Loucy (cell line): ENCODE data around the gene SNX24.

Source experiments
- H2AFZ ChIP-seq: fragments of 200-600 bp; sonication (generic); 2 replicates; pipeline ENCODE4 v1.6.0; 2016; ENCODE audit warnings: antibody characterized with exemption, mild to moderate bottlenecking, low read length, moderate library complexity
- H3F3A ChIP-seq: fragments of 200-600 bp; 2 replicates; pipeline ENCODE4 v1.6.0; 2016; ENCODE audit warnings: antibody characterized with exemption, low read depth, mild to moderate bottlenecking
- H3K27me3 ChIP-seq: fragments of 200-600 bp; sonication (generic); 2 replicates; pipeline ENCODE4 v1.6.1; 2014; ENCODE audit warnings: low read length, mild to moderate bottlenecking; ENCODE audit not compliant: insufficient read depth, poor library complexity, severe bottlenecking
- H3K36me3 ChIP-seq: fragments of 200-600 bp; sonication (generic); 2 replicates; pipeline ENCODE4 v1.6.1; 2016; ENCODE audit warnings: low read length; ENCODE audit not compliant: insufficient read depth
- H3K4me1 ChIP-seq: fragments of 200-600 bp; sonication (generic); 2 replicates; pipeline ENCODE4 v1.5.1; 2014; ENCODE audit warnings: low read length, mild to moderate bottlenecking; ENCODE audit not compliant: insufficient read depth, poor library complexity, severe bottlenecking
- H3K4me2 ChIP-seq: fragments of 200-600 bp; sonication (generic); 2 replicates; pipeline ENCODE4 v1.6.0; 2014; ENCODE audit warnings: antibody characterized with exemption, low read length, low read depth, mild to moderate bottlenecking; ENCODE audit not compliant: poor library complexity, severe bottlenecking
- H3K4me3 ChIP-seq: fragments of 200-600 bp; sonication (generic); 2 replicates; pipeline ENCODE4 v1.5.1; 2014; ENCODE audit warnings: low read length, mild to moderate bottlenecking, mixed read lengths; ENCODE audit not compliant: poor library complexity, severe bottlenecking
- H3K79me2 ChIP-seq: fragments of 200-600 bp; sonication (generic); 2 replicates; pipeline ENCODE4 v1.6.1; 2014; ENCODE audit warnings: low read length; ENCODE audit not compliant: insufficient read depth
- H3K9ac ChIP-seq: fragments of 200-600 bp; sonication (generic); 2 replicates; pipeline ENCODE4 v1.6.0; 2014; ENCODE audit warnings: mild to moderate bottlenecking, low read depth, low read length, moderate library complexity; ENCODE audit not compliant: poor library complexity, severe bottlenecking
- H3K9me2 ChIP-seq: fragments of 200-600 bp; sonication (generic); replicated peaks from 2 replicates; pipeline ENCODE4 v1.6.1; 2016; ENCODE audit warnings: low read depth, low read length, mixed read lengths
- H3K9me3 ChIP-seq: fragments of 200-600 bp; sonication (generic); 2 replicates; pipeline ENCODE4 v1.6.1; 2014; ENCODE audit warnings: mild to moderate bottlenecking, antibody characterized with exemption, low read length, low read depth; ENCODE audit not compliant: insufficient read depth
- H4K20me1 ChIP-seq: fragments of 200-600 bp; sonication (generic); 2 replicates; pipeline ENCODE4 v1.6.0; 2014; ENCODE audit warnings: antibody characterized with exemption, low read length, mild to moderate bottlenecking; ENCODE audit not compliant: insufficient read depth, poor library complexity, severe bottlenecking
- CTCF ChIP-seq: fragments of 200-600 bp; sonication (generic); conservative IDR thresholded peaks from 2 replicates; pipeline ENCODE4 v1.5.1; 2014; ENCODE audit warnings: mild to moderate bottlenecking, antibody characterized with exemption, low read length
- EZH2phosphoT487 ChIP-seq: fragments of 200-600 bp; IDR thresholded peaks from 2 replicates; pipeline ENCODE4 v1.6.1; 2018; ENCODE audit warnings: antibody characterized with exemption, mild to moderate bottlenecking, moderate library complexity, borderline replicate concordance

Gene SNX24

DNA sequence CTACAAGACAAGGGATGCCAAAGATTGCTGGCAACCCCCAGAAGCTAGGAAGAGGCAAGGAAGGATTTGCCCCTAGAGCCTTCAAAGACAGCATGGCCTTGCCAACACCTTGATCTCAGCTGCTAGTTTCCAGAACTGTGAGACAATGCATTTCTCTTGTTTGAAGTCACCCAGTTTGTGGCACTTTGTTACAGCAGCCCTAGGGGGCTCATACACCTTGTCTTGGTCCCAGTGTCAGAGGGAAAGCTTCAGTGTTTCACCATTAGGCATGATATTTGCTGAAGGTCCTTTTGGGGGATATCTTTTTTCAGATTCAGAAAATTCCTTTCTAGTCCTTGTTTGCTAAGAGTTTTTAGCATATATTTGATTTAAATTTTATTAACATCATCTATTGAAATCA is 194.3 kb downstream of the SNX24 start:
- H3K9ac ChIP-seq: no peak overlapping the region
- TF ChIP-seq CTCF (no peak), EZH2phosphoT487 (no peak)
- no peaks in the 10 kb centered on the region for H3K36me3 ChIP-seq
- no peaks in the 10 kb centered on the region for H3K9me3 ChIP-seq
- no peaks in the 10 kb centered on the region for H3K27me3 ChIP-seq
- no peak overlapping the region for H3K4me3 ChIP-seq
- no peaks in the 10 kb centered on the region for H3F3A ChIP-seq
- H3K4me2 ChIP-seq: no peak overlapping the region
- no peaks in the 10 kb centered on the region for H4K20me1 ChIP-seq
- H2AFZ ChIP-seq: no peak overlapping the region
- H3K9me2 ChIP-seq: no peaks in the 10 kb centered on the region
- no peaks in the 10 kb centered on the region for H3K79me2 ChIP-seq
- no peaks in the 10 kb centered on the region for H3K4me1 ChIP-seq

GRCh38 chr5:123044926-123045617 is 199.7 kb downstream of the SNX24 start:
- H3K9me3 ChIP-seq: no peaks in the 10 kb centered on the region
- no peaks in the 10 kb centered on the region for H3K79me2 ChIP-seq
- no peaks in the 10 kb centered on the region for H3F3A ChIP-seq
- no peak for TF ChIP-seq EZH2phosphoT487
- TF ChIP-seq CTCF: no peak
- H3K36me3 ChIP-seq: no peaks in the 10 kb centered on the region
- no peak overlapping the region for H3K4me2 ChIP-seq
- H3K9me2 ChIP-seq: no peaks in the 10 kb centered on the region
- no peak overlapping the region for H2AFZ ChIP-seq
- no peaks in the 10 kb centered on the region for H3K4me1 ChIP-seq
- no peak overlapping the region for H3K4me3 ChIP-seq
- H3K9ac ChIP-seq: no peak overlapping the region
- H4K20me1 ChIP-seq: no peaks in the 10 kb centered on the region
- H3K27me3 ChIP-seq: no peaks in the 10 kb centered on the region

- no peaks in the 10 kb centered on the region for H3K4me1 ChIP-seq
- no peaks in the 10 kb centered on the region for H3K9me2 ChIP-seq
- H3K4me3 ChIP-seq: no peak overlapping the region
- H3K4me2 ChIP-seq: no peak overlapping the region
- H3K9me3 ChIP-seq: no peaks in the 10 kb centered on the region
- H3K79me2 ChIP-seq: no peaks in the 10 kb centered on the region
- no peak overlapping the region for H2AFZ ChIP-seq
- H4K20me1 ChIP-seq: no peaks in the 10 kb centered on the region
- H3F3A ChIP-seq: no peaks in the 10 kb centered on the region
- TF ChIP-seq EZH2phosphoT487 (no peak), CTCF (no peak)
- H3K27me3 ChIP-seq: no peaks in the 10 kb centered on the region
- H3K9ac ChIP-seq: no peak overlapping the region
- no peaks in the 10 kb centered on the region for H3K36me3 ChIP-seq
Observed at GRCh38 chr5:123046222-123046621, 200.8 kb downstream of the SNX24 start.
